Thoracic aorta (tissue), 2 donors: ENCODE measurements around the gene MYL6B. TPM values are rescaled to one million over a fixed set of nuclear protein-coding genes. Genes with fewer than 3 reads are reported as not detected.
A peak's percentile ranks its signal among the peaks of the same experiment; 100 is the strongest.

Source experiments
- ATAC-seq: fragments of 150-250 bp; one replicate; pipeline ENCODE4 v1.8.0; 2017; ENCODE audit warnings: low read depth; ENCODE audit not compliant: insufficient number of reproducible peaks, low FRiP score
- DNase-seq: peaks from one replicate; pipeline ENCODE4 v3.0.0-alpha.2; 2020; ENCODE audit warnings: low spot score
- H3K27ac ChIP-seq, 2 donors: fragments of 200-600 bp; sonication (generic); 1 replicate in 1 of 2; 2 replicates in 1 of 2; pipeline ENCODE4 v1.5.1; 2016; ENCODE audit warnings: mild to moderate bottlenecking in 2 of 2, moderate library complexity in 2 of 2
- H3K27me3 ChIP-seq: fragments of 200-600 bp; sonication (generic); replicated peaks from 2 replicates; pipeline ENCODE4 v1.6.0; 2016; ENCODE audit warnings: mild to moderate bottlenecking; ENCODE audit not compliant: insufficient read depth
- H3K36me3 ChIP-seq: fragments of 200-600 bp; sonication (generic); one replicate; pipeline ENCODE4 v1.5.1; 2016
- H3K4me1 ChIP-seq, 2 donors: fragments of 200-600 bp; sonication (generic); 1 replicate in 1 of 2; 2 replicates in 1 of 2; pipeline versions ENCODE4 v1.5.1 to v1.6.0; 2016; ENCODE audit warnings: low read depth in 2 of 2, mild to moderate bottlenecking in 1 of 2; ENCODE audit not compliant: control insufficient read depth in 1 of 2
- H3K4me3 ChIP-seq: fragments of 200-600 bp; sonication (generic); 2 replicates; pipeline ENCODE4 v1.5.1; 2016; ENCODE audit warnings: mild to moderate bottlenecking
- H3K9me3 ChIP-seq: fragments of 200-600 bp; sonication (generic); 2 replicates; pipeline ENCODE4 v1.5.1; 2016
- total RNA-seq, 2 donors: library from RNA; depleted of rRNA; stranded (reverse); fragments of >200 nt; gene quantifications; one replicate each; pipeline versions ENCODE4 v1.1.0 to v1.2.3, GENCODE V29; 2016
- TF ChIP-seq, protein P1 (sequence below): fragments of 200-600 bp; sonication (generic); IDR thresholded peaks from one replicate; pipeline ENCODE4 v1.5.1; 2019; ENCODE audit warnings: antibody characterized with exemption

Gene MYL6B
- total RNA-seq, 2 donors from 2014 or later, result 17.1 to 19.1 TPM

DNA sequence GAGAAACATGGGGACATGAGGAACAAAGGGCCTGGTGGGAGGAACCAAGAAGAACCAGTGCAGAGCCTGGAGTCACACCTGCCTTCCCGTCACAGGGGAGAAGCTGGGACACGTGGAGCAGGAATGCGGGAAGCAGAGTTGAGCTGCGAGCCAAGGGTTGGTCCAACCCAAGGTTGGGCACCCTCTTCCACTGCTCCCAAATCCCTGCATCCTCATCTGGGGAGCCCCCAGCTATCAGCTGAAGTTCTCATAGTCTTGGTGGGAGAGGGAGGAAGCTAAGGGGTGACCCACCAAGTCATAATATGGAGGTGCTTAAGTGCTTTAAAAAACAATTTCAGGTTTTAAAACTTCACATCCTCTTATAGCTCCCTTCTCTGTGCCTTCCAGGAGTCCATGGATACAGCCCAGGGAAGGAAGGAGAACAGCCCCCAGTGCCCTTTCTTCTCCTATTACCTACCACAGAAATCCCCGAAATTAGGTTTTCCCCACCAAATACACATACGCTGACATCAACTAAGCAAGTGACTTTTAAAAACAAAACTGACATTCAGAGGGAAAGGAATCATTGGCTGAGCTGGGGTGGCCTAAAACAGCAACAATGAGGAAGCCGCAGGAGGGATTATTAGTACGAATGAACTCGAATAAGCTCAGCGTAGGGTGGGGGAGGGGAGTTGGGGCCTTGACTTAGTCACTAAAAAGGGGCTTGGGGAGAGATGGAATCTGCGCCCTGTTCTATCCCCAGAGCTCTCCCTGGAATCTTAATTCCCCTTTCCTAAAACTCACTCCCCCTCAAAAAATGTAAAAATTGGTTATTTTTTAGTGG lies 10.3 kb downstream of the MYL6B start:
- Histone ChIP-seq H3K4me3 (no peak overlapping the region), H3K27me3 (no peaks in the 10 kb centered on the region), H3K9me3 (no peaks in the 10 kb centered on the region), H3K36me3 (peaks cover 42% of the 10 kb centered on the region), H3K4me1 (peaks cover 15 to 35% of the 10 kb centered on the region in 2 donors), H3K27ac (peak overlapping the region in 1 of 2 donors; percentile 90)
- DNase-seq, result no peak
- TF ChIP-seq, protein P1, sequence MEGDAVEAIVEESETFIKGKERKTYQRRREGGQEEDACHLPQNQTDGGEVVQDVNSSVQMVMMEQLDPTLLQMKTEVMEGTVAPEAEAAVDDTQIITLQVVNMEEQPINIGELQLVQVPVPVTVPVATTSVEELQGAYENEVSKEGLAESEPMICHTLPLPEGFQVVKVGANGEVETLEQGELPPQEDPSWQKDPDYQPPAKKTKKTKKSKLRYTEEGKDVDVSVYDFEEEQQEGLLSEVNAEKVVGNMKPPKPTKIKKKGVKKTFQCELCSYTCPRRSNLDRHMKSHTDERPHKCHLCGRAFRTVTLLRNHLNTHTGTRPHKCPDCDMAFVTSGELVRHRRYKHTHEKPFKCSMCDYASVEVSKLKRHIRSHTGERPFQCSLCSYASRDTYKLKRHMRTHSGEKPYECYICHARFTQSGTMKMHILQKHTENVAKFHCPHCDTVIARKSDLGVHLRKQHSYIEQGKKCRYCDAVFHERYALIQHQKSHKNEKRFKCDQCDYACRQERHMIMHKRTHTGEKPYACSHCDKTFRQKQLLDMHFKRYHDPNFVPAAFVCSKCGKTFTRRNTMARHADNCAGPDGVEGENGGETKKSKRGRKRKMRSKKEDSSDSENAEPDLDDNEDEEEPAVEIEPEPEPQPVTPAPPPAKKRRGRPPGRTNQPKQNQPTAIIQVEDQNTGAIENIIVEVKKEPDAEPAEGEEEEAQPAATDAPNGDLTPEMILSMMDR, result no peak
- ATAC-seq, result no peak

DNA sequence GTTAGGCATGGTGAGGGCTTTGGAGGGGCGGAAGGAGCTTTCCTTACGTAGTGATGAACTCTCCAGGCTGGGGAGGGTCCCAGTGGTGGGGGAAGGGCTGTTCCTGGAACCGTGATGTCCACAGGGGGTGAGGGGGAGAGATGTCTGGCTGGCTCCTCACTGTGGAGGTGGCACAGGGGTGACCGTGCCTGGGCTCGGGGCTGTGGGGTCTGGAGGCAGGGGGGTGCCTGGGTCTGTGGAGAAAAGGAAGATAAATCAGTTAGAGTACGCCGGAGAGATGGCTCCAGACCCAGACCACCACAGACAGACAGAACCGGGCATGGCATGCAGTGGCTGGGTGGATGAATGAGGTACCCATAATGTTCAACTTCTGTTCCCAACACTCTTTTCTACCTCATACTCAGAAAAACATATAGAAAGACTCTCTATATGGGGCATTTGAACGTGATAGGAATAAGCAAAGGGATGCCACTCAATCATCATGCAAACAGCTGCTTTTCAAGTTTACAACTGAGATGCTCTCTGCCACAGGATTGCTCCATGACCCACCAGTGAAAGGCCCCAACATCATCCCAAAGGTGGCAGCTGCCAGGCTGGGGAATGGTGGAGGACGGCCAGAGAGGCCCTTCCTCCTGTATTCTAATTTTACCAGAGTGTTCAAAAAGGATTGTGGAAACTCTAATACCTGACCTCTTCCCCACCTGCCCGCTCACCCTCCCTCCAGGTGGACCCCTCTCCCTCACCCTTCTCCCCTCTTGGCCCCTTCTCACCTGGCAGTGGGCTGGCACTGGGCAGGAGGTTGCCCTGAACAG lies 11.4 kb downstream of the MYL6B start:
- ATAC-seq, result no peak
- Histone ChIP-seq H3K4me3 (no peak overlapping the region), H3K9me3 (no peaks in the 10 kb centered on the region), H3K27ac (peak overlapping the region in 1 of 2 donors; percentile 8), H3K4me1 (peaks cover 15 to 35% of the 10 kb centered on the region in 2 donors), H3K27me3 (no peaks in the 10 kb centered on the region), H3K36me3 (peaks cover 44% of the 10 kb centered on the region)
- TF ChIP-seq, protein P1, result no peak
- no peak for DNase-seq

DNA sequence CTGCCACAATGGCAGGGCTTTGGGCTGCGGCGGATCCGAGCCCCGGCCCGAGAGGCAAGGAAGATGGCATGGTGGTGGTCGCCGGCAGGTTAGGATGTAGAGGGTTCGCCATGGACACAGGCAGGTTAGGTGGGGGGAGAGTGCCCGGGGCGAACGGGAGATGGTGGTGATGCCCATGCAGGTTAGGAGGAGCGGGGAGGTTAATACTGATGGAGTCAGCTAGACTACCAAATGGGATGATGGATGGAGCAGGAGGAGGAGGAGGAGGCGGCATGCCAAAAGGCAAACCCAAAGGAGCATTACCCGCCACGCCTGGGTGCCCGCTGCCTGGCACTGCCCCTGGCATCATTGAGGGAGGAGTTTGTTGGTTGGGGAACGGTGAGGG lies 11.9 kb downstream of the MYL6B start:
- ATAC-seq (no peak), DNase-seq (no peak)
- H3K27ac ChIP-seq, result no peak overlapping the region
- peaks cover 50% of the 10 kb centered on the region for H3K36me3 ChIP-seq
- TF ChIP-seq, protein P1, result no peak
- peaks cover 15 to 35% of the 10 kb centered on the region in 2 donors for H3K4me1 ChIP-seq
- no peaks in the 10 kb centered on the region for H3K9me3 ChIP-seq
- H3K4me3 ChIP-seq, result no peak overlapping the region
- H3K27me3 ChIP-seq, result no peaks in the 10 kb centered on the region

DNA sequence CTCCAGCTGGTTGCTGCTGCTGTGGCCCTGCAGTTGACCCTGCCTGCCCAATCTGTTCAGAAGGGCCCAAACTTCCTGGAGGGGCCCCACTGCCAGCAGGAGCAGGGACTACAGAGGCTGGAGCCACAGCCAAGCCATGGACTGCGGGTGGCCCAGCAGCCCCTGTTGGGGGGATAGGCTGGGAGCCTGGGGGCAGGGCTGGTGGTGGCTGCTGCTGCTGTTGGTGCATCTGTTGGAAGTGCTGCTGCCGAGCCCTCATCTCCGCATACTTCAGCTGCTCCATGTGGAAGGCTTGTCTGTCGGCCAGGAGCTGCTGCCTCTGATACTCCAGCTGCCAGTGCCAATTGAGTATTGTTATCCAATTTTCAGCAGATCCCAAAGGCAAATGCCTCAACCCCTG lies 13.0 kb downstream of the MYL6B start:
- Histone ChIP-seq H3K27ac (no peak overlapping the region), H3K4me1 (peaks cover 15 to 26% of the 10 kb centered on the region in 2 donors), H3K36me3 (peaks cover 51% of the 10 kb centered on the region), H3K9me3 (no peaks in the 10 kb centered on the region), H3K4me3 (no peak overlapping the region), H3K27me3 (no peaks in the 10 kb centered on the region)
- TF ChIP-seq, protein P1, result no peak
- DNase-seq (no peak), ATAC-seq (no peak)

DNA sequence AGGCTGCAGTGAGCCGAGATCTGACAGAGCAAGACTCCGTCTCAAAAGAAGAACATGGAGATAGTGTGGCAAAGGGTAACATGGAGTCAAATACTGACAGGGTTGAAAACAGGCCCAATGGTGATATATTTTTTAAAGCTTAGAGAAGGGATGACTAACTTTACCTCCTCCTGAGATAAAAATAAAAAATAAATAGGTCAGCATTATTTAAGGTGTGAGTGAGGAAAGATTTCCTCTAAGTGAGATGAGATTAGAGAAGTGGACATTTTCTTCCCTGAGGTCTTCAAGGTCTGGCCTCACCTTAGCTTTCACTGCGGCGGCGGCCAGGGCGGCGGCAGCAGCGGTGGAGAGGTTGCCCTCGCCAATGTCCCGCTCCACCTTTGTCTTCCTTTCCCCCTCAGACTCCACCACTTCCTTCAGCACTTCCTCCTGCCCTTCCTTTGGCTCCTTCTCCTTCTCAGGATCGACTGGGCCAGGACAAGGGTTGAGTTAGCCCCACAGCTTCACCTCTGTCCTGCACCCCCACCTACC lies 16.9 kb downstream of the MYL6B start:
- no peak overlapping the region for H3K27ac ChIP-seq
- TF ChIP-seq, protein P1, result no peak
- DNase-seq (no peak), ATAC-seq (no peak)
- no peaks in the 10 kb centered on the region for H3K9me3 ChIP-seq
- H3K27me3 ChIP-seq, result no peaks in the 10 kb centered on the region
- no peak overlapping the region for H3K4me3 ChIP-seq
- peaks cover 60% of the 10 kb centered on the region for H3K36me3 ChIP-seq
- no peaks in the 10 kb centered on the region for H3K4me1 ChIP-seq
